HK-2 (cell line): ENCODE results near the gene SLC2A4.
"Not testable (repeated sequence)": the region's sequence is repeated elsewhere in the genome, so short reads cannot be mapped to it uniquely, and the experiment has no call there.

Source experiments
- DNase-seq: peaks from one replicate; pipeline ENCODE4 v3.0.0-alpha.2; 2018; ENCODE audit not compliant: unreplicated experiment

SLC2A4 gene

DNA sequence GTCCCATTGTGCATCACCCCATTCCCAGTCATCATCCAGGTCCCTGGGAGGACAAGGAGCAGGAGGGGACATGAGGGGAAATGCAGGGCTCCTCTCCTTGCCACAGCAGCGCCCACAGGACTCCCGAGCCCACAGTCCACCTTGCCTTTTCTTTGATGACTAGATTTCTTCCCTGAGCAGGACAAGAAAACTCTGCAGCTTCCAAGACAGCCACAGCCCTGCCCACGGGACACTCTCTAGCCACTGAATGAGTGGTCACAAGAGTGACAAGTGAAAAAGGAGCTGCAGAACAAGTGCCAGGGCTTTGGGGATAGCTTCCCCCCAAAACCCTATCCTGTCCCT is 42.9 kb downstream of the SLC2A4 start:
- no peak for DNase-seq

DNA sequence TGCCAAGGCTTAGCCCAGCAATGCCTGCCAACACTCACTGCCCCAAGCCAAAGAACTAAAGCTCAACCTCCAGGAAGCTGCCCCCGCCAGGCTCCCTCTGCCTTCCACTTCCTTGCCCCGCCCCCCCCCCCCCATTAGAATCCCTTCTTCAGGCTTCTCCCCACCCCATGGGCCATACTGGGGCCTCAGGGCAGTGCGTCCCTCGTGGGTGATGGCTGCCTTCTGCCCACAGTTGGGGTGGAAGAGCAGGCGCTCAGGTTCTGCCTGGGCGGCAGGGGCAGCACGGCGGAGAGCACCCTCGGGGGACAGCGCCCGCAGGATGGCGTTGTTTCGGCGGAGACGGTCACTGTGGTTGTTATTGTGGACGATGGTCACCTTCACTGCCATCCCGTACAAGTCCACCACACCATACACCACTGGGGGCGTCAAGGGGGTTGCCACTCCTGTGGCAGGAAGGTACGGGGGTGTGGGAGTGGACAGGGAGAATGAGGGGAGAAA is 43.6 kb downstream of the SLC2A4 start:
- DNase-seq: no peak

DNA sequence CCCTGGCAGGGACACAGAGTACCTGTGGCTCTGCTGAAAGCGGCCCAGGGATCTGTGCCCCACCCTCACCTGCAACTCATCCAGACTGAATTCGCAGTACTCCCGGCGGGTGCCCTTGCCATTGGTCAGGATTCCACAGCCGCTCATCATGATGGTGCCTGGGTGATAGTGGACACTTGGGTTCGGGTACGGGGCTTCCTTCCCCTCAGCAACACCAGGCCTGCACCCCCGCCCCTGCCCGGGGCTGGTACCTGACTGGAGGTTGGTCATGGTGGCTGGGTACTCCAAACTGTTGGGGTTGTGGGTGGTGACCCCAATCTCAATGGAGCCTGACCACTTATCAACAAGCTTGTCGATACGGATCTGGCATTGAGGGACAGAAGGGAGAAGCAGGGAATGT is 44.7 kb downstream of the SLC2A4 start:
- DNase-seq: no peak

DNA sequence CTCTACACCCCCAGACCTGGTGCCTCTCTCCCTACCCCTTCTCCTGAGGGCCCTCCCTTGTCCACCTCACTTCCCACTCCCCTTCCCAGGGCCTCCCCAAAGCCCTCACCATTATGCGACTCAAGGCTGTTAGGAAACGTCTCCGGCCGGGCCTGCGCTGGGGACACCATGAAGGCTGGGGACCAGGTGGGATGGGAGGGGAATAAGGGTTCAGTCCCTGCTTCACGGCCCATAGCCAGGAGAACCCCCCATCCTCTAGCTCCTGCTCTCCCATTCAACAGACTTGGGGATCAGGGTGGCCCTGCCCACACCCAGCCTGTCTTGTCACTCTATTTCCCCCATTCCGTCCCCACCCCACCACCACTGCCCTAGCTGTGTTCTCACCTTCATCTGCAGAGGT is 45.5 kb downstream of the SLC2A4 start:
- DNase-seq: no peak

DNA sequence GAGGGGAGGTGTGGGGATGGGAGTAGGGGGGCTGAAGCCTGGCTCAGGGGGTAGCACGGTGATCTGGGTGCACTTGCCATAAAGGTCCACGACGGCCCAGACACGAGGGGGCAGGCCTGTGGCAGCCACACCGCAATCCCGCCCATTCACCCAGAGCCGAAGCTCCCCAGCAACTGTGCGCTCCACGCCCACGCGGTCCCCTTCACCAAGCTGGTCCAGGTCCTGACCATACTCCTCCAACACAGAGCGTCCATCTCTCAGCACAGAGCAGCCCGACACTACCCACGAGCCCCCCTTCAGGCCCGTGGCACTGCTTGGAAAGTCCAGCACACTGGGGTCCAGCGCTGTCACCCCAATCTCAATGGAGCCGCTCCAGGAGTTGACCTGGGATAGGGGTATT is 46.0 kb downstream of the SLC2A4 start:
- no peak for DNase-seq

DNA sequence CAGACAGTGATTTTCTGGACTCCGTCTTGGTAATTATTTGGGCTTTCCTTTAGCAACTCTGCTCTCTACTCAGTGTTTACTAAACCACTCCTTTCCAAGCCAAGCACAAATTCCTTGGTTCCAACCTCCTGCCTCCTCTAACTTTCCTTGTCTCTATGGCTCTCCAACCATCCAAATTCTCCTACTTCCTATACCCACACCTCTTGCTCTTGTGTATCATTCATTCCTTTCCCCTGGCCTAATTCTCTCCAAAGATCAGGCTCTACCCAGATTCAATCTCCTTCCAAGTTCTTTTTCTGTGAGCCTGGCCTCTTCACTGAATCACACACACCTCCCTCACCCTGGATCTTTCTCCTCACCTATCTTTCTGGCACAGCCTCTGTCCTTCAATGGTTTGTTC is 46.5 kb downstream of the SLC2A4 start:
- DNase-seq: no peak

DNA sequence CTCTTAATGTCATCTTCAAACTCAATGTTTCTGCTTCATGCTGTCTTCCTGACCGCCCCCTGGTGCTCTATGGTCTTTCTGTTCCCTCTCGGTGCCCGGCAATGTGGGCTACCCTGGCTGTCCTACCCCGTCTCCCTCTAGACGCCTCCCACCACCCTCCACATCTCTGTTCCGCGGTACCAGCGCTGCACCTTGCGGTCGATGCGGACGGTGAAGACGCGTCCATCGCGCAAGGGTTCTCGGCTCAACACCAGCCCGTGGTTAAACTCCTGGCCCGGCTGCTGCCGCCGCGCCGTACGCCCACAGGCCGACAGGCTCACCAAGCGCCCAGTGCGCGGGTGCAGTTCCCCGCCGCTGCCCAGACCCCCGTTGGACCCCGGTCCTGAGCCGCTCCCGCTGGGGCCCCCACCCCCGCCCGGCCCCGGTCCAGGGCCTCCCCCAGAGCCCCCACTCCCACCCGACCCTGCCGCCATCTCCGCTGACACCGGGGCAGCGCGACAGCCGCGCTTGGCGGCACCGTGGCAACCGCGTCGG is 47.4 kb downstream of the SLC2A4 start, which contains the start of gene NEURL4:
TSS of gene NEURL4 (minus strand) at position 496 of the 534 bp plus-strand sequence. CDS start at position 473, 23 bp downstream.
- DNase-seq: no peak

DNA sequence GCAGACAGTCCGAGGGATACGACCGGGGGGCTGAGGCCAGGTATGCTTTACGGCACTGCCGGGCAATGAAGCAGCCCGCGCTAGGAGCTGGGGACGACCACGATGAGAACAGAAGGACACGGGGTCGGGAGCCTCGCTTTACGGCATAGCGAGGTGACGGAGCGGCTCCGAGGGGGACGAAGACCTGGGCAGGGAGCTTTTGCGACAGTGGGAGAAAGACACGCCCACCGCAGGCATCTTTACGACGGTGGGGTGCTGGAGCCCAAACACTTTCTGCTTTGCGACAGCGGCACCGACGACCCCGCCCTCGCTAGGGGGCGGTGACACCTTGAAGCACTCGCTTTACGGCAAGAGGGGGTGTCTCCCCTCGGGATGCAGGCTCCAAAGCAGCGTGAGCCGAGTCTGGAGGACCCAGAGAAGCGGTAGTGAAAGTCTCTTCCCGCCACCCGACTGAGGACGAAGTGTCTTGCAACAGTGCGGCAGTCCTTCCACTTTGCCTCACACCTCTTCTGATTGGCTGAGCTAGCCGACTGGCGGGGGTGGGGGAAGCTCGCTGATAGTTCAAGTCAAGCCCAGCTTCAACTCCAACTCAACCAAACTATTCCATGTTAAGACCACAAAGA is 48.0 kb downstream of the SLC2A4 start:
- peak; percentile 97 for DNase-seq

DNA sequence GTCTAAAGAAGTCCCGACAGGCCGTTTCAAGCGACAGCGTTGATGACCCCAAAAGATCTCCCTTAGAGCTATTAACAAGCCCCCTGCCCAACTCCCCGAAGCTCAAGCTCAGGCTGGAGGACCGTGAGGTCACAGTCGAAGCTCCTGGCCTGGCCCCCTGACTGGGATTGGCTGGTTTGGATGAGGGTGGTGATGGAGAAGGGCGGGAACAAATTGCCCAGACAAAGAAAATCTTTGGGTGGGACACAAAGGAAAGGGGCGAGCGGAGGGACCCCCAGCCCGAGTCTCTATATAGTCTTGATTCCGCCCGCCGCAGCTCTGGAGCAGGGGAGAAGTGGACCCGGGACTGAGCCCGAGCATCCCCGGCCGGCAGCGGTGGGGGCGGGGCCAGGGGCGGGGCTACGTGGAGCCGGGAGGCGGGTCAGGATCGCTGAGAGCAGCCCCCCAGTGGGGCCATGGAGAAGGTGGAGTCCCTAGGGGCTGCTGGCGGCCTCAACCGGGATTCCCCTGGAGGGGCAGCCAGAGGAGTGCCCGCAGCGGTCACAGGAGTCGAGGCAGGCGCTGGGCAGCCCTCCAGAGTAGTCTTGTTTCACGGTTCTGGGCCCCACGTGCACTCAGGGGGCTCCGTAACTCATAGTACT is 48.6 kb downstream of the SLC2A4 start:
- peak; percentile 79 for DNase-seq

DNA sequence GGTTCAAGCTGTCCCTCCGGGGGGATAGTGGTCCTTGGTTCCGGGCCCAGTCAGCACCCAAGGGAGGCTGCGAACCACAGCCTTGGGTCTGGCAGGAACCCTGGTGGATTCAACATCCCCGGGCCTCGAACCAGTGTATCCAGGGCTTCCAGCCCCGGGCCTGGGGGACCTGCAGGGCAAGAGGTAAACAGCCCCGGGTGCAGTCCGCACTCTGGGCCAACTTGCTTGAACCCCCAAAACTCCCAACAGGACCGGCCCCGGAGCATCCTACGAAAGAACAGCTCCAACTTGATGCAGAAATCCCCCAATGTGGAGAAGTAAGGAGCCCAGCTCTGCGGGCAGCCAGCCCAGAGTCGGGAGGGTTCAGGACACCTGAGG is 49.1 kb downstream of the SLC2A4 start:
- no peak for DNase-seq

DNA sequence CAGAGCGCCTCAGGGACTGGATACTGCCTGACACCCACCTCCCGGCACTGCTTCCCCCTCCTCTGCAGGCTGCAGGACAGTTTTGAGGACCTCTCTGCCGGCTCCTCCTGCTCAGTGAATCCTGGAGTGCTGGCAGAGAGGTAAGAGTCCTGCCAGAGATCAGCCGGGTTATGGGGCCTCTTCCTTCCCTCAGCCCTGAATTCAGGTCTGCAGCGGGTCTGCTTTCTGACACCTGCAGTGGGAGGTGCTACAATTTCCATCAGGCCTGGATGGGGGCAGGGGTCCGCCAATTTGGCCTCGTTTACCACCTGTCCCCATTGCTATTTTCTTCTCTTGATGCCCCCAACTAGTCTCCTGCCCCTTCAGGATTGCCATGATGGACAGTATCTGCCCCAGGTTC is 50.6 kb downstream of the SLC2A4 start:
- no peak for DNase-seq

DNA sequence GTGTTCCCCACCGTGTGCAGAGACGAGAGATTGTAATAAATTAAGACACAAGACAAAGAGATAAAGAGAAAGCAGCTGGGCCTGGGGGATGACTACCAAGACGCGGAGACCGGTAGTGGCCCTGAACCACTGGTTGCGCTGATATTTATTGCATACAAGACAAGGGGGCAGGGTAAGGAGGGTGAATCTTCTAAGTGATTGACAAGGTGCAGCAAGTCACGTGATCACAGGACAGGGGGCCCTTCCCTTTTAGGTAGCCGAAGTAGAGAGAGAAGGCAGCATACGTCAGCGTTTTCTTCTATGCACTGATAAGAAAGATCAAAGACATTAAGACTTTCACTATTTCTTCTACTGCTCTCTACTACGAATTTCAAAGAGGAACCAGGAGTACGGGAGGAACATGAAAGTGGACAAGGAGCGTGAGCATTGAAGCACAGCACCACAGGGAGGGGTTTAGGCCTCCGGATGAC is 51.1 kb downstream of the SLC2A4 start:
- DNase-seq: not testable (repeated sequence)

DNA sequence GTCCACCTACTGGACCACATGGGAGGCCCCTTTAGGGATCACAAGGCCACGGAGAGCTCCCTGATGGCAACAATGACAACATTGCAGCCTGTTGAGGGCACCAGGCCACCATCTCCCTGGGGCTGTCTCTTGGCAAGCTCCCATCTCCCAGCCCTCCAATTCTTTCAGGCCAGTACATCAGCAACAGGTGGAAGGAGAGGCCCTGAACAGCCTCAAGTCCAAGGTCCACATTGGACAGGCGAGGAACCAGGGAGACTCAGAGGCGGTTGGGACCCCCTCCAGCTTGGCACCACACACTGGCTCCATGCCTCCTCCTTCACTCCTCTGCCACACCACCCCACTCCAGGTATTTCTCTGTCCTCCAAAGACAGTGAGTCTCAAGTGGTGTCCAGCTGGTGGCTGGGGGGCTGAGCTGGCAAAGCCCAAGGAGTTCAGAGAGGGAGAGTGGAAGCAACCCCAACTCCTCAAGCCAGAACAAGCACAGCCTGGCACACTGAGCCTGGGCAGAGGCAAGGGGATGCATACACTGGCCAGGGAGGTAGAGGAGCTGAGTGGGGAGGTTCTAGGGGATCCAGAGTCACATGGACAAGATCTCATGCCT is 53.5 kb downstream of the SLC2A4 start:
- no peak for DNase-seq

DNA sequence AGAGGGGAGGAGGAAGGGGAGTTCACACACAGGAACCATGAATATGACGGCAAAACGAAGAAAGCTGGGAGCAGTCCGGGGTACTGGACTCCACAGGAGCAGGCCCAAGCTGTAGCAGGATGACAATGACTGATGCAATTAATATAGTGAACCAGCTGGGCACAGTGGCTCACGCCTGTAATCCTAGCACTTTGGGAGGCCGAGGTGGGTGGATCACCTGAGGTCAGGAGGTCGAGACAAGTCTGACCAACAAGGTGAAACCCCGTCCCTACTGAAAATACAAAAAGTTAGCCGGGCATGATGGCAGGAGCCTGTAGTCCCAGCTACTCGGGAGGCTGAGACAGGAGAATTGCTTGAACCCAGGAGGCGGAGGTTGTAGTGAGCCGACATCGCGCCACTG is 54.2 kb downstream of the SLC2A4 start:
- not testable (repeated sequence) for DNase-seq

DNA sequence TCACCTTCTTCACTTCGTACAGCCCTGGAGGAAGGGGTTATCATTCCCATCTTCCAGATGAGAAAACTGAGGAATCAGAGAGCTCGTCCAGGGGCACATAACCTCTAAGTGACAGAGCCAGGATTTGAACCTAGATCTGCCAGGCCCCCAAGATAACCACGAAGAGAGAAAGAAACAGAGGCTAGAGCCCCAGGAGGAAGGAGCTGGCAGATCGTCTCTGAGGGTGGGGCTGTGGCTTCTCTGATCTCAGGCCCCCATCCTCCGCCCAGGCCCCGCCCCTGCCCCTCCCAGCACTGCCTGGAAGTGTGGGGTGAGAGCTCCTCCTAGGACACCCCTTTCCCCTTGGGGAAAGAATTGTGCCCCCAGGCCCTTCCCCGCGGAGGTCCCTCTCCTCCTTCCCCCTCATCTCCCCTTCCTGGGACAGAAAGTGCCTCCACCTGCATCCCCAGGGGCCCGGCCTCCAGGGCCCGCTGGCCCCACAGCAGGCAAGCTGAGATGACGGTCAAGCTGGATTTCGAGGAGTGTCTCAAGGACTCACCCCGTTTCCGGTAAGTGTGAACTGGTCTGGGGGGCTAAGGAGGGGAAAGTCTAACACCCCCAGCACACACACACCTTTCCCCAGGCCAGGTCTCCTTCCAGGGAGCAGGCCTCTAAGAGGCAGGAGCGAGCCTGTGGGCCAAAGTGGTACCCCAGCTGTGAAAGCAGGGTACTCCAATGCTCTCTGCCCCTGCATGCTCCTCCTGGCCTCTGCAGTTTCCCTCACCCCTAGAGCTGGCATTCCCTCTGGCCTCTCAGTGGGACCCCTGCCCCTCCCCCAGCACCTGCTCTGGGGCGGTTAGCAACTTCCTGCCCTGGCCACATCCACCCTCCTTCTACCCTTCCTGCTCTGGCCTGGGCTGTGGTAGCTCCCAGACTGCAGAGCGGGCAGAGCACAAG is 55.0 kb downstream of the SLC2A4 start, which contains the start of gene ACAP1:
TSS of gene ACAP1 (plus strand) at position 290 of the 936 bp plus-strand sequence. CDS start at position 496, 206 bp downstream.
- DNase-seq: no peak

DNA sequence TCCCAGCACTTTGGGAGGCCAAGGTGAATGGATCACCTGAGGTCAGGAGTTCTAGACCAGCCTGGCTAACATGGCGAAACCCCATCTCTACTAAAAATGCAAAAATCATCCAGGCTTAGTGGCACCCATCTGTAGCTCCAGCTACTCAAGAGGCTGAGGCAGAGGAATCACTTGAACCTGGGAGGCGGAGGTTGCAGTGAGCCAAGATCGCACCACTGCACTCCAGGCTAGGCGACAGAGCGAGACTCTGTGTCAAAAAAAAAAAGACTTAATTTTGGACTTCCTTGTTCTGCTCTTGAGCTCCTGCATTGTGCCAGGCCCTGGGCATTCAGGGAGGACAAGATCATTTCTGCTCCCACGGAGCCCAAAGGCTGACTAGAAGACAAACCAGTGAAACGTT is 56.1 kb downstream of the SLC2A4 start:
- not testable (repeated sequence) for DNase-seq
